ENCODE results near the gene RECQL5.
"Not testable (repeated sequence)": the region's sequence is repeated elsewhere in the genome, so short reads cannot be mapped to it uniquely, and the experiment has no call there.

RECQL5 gene

GRCh38 chr17:75641343-75641742 is 25.6 kb downstream of the RECQL5 start:
- Histone ChIP-seq H3K9me3 (ENCODE audit: control insufficient read depth, low read length) (no peaks in the 10 kb centered on the region), H3K4me3 (ENCODE audit: extremely low read depth, insufficient read depth, low read length, poor library complexity, severe bottlenecking) (no peak overlapping the region), H3K4me1 (ENCODE audit: control insufficient read depth, insufficient read depth, low read length, poor library complexity, severe bottlenecking) (peaks cover 14% of the 10 kb centered on the region), H3K36me3 (ENCODE audit: control insufficient read depth, insufficient read depth, low read length) (peaks cover 34% of the 10 kb centered on the region), H3K27ac (ENCODE audit: low read depth, low read length, severe bottlenecking) (no peak overlapping the region)
- WGBS, 2 experiments (ENCODE audit: insufficient coverage in 2 of 2), result 91 to 94% methylated on average over 7 to 9 of the region's 9 CpGs

- 91 to 94% methylated on average over 7 to 11 of the region's 13 CpGs for WGBS, 2 experiments (ENCODE audit: insufficient coverage in 2 of 2)
- H3K4me3 ChIP-seq (ENCODE audit: extremely low read depth, insufficient read depth, low read length, poor library complexity, severe bottlenecking), result no peak overlapping the region
- H3K4me1 ChIP-seq (ENCODE audit: control insufficient read depth, insufficient read depth, low read length, poor library complexity, severe bottlenecking), result peaks cover 8% of the 10 kb centered on the region
- peaks cover 34% of the 10 kb centered on the region for H3K36me3 ChIP-seq (ENCODE audit: control insufficient read depth, insufficient read depth, low read length)
- H3K9me3 ChIP-seq (ENCODE audit: control insufficient read depth, low read length), result no peaks in the 10 kb centered on the region
- no peak overlapping the region for H3K27ac ChIP-seq (ENCODE audit: low read depth, low read length, severe bottlenecking)
These were observed 26.3 kb downstream of the RECQL5 start for GRCh38 chr17:75640556-75641119.

GRCh38 chr17:75639771-75640555 is 27.0 kb downstream of the RECQL5 start:
- no peaks in the 10 kb centered on the region for H3K9me3 ChIP-seq (ENCODE audit: control insufficient read depth, low read length)
- H3K4me1 ChIP-seq (ENCODE audit: control insufficient read depth, insufficient read depth, low read length, poor library complexity, severe bottlenecking), result peaks cover under 1% of the 10 kb centered on the region
- peaks cover 31% of the 10 kb centered on the region for H3K36me3 ChIP-seq (ENCODE audit: control insufficient read depth, insufficient read depth, low read length)
- H3K4me3 ChIP-seq (ENCODE audit: extremely low read depth, insufficient read depth, low read length, poor library complexity, severe bottlenecking), result no peak overlapping the region
- no peak overlapping the region for H3K27ac ChIP-seq (ENCODE audit: low read depth, low read length, severe bottlenecking)
- WGBS, 2 experiments (ENCODE audit: insufficient coverage in 2 of 2), result 96 to 98% methylated on average over 27 of the region's 30 CpGs

GRCh38 chr17:75639327-75639726 is 27.6 kb downstream of the RECQL5 start:
- no peaks in the 10 kb centered on the region for H3K9me3 ChIP-seq (ENCODE audit: control insufficient read depth, low read length)
- H3K36me3 ChIP-seq (ENCODE audit: control insufficient read depth, insufficient read depth, low read length), result peaks cover 29% of the 10 kb centered on the region
- H3K4me3 ChIP-seq (ENCODE audit: extremely low read depth, insufficient read depth, low read length, poor library complexity, severe bottlenecking), result no peak overlapping the region
- WGBS, 2 experiments (ENCODE audit: insufficient coverage in 2 of 2), result 89% methylated on average over 3 of the region's 3 CpGs; no CpG with 5 or more reads in 1 of the 2 experiments
- H3K4me1 ChIP-seq (ENCODE audit: control insufficient read depth, insufficient read depth, low read length, poor library complexity, severe bottlenecking), result peaks cover 2% of the 10 kb centered on the region
- H3K27ac ChIP-seq (ENCODE audit: low read depth, low read length, severe bottlenecking), result no peak overlapping the region

GRCh38 chr17:75638893-75639292 is 28.1 kb downstream of the RECQL5 start:
- 97 to 99% methylated on average over 12 to 13 of the region's 13 CpGs for WGBS, 2 experiments (ENCODE audit: insufficient coverage in 2 of 2)
- Histone ChIP-seq H3K9me3 (ENCODE audit: control insufficient read depth, low read length) (no peaks in the 10 kb centered on the region), H3K4me3 (ENCODE audit: extremely low read depth, insufficient read depth, low read length, poor library complexity, severe bottlenecking) (no peak overlapping the region), H3K4me1 (ENCODE audit: control insufficient read depth, insufficient read depth, low read length, poor library complexity, severe bottlenecking) (peaks cover 6% of the 10 kb centered on the region), H3K27ac (ENCODE audit: low read depth, low read length, severe bottlenecking) (no peak overlapping the region), H3K36me3 (ENCODE audit: control insufficient read depth, insufficient read depth, low read length) (peaks cover 29% of the 10 kb centered on the region)

DNA sequence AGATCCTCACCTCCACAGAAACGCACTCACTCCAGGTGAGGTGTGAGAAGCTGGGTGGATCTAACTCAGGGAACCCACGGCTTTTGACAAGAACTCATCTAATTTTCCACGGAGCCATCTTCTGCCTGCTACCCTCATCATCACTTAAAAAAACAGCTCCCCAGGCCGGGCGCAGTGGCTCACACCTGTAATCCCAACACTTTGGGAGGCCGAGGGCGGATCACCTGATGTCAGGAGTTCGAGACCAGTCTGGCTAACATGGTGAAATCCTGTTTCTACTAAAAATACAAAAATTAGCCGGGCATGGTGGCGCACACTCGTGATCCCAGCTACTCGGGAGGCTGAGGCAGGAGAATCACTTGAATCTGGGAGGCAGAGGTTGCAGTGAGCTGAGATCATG is 28.9 kb downstream of the RECQL5 start:
- Histone ChIP-seq H3K36me3 (ENCODE audit: control insufficient read depth, insufficient read depth, low read length) (peaks cover 25% of the 10 kb centered on the region), H3K4me1 (ENCODE audit: control insufficient read depth, insufficient read depth, low read length, poor library complexity, severe bottlenecking) (peaks cover 15% of the 10 kb centered on the region)
- not testable (repeated sequence) for H3K4me3 ChIP-seq (ENCODE audit: extremely low read depth, insufficient read depth, low read length, poor library complexity, severe bottlenecking); H3K9me3 ChIP-seq (ENCODE audit: control insufficient read depth, low read length); H3K27ac ChIP-seq (ENCODE audit: low read depth, low read length, severe bottlenecking)
- WGBS, 2 experiments (ENCODE audit: insufficient coverage in 2 of 2), result 76 to 94% methylated on average over 9 of the region's 12 CpGs

GRCh38 chr17:75637551-75637950 is 29.4 kb downstream of the RECQL5 start:
- Histone ChIP-seq H3K27ac (ENCODE audit: low read depth, low read length, severe bottlenecking) (no peak overlapping the region), H3K4me1 (ENCODE audit: control insufficient read depth, insufficient read depth, low read length, poor library complexity, severe bottlenecking) (peaks cover 16% of the 10 kb centered on the region), H3K4me3 (ENCODE audit: extremely low read depth, insufficient read depth, low read length, poor library complexity, severe bottlenecking) (no peak overlapping the region), H3K9me3 (ENCODE audit: control insufficient read depth, low read length) (no peaks in the 10 kb centered on the region), H3K36me3 (ENCODE audit: control insufficient read depth, insufficient read depth, low read length) (peaks cover 25% of the 10 kb centered on the region)
- 92 to 98% methylated on average over 6 of the region's 7 CpGs for WGBS, 2 experiments (ENCODE audit: insufficient coverage in 2 of 2)

GRCh38 chr17:75637143-75637538 is 29.8 kb downstream of the RECQL5 start:
- H3K4me3 ChIP-seq (ENCODE audit: extremely low read depth, insufficient read depth, low read length, poor library complexity, severe bottlenecking), result no peak overlapping the region
- H3K4me1 ChIP-seq (ENCODE audit: control insufficient read depth, insufficient read depth, low read length, poor library complexity, severe bottlenecking), result peaks cover 16% of the 10 kb centered on the region
- H3K9me3 ChIP-seq (ENCODE audit: control insufficient read depth, low read length), result no peaks in the 10 kb centered on the region
- no peak overlapping the region for H3K27ac ChIP-seq (ENCODE audit: low read depth, low read length, severe bottlenecking)
- H3K36me3 ChIP-seq (ENCODE audit: control insufficient read depth, insufficient read depth, low read length), result peaks cover 22% of the 10 kb centered on the region
- WGBS, 2 experiments (ENCODE audit: insufficient coverage in 2 of 2), result 93 to 94% methylated on average over 13 of the region's 13 CpGs

DNA sequence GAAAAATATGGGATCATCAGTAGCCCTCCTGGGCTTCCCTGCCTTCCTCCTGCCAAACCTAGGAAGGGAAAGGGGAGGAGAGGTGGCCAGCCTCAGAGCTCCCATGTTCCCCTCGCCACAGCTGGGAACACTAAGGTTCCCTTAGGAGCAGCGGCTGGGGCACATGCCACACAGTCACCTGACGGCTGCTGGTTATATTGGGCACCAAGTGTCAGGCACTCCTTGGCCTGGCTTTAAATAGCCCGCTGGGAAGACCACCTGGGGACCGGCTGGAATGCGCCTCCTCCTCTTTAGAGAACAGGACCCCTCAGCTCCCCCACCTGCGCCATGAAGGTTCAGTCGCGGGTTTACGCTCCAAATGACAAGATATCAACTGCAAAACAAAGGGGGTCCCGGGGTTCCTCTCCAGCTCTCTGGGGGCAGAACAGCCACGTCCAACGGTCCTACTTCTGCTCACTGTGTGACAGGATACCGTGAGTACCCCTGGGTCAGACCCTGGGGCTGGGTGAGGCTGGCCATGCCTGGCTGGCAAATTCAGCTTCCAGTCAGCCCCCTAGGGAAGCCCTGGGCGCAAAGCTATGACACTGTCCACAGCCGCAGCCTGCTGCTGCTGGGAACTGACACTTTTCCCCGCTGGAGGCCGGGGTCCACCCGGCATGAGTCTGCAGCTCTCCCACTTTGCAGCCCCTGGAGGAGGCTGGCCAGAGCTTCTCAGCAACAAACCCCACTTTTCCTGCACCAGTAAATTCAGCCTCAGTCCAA is 30.4 kb downstream of the RECQL5 start:
- 92 to 95% methylated on average over 15 to 19 of the region's 19 CpGs for WGBS, 2 experiments (ENCODE audit: insufficient coverage in 2 of 2)

DNA sequence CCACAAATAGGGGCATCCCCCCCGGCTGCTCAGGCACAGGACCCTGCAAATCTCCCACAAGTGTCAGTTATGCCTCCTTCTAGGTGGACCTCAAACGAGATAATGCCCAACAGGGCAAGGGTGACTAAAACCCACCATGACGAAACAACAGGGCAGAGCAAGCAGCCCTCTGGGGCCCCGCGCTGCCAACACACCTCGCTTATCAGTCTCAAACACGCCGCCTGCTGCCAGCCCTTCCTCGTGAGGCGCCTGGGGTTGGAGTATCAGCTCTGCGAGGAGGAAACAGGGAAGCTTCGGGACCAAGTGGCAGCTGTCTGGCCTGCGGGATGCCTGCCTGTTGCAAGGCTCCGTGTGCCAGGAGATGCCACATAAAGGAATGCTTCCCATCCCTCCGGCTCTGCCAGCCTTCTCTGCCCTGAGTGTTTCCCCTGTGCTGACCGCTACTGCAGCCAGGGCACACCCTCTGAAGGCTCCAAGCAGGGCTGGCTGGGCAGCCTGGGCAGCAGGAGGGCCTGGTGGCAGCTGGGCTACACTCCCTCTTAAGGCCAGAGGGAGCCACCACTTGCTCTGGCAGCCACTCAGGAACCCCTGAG is 31.2 kb downstream of the RECQL5 start:
- no peak overlapping the region for H3K27ac ChIP-seq (ENCODE audit: low read depth, low read length, severe bottlenecking)
- WGBS, 2 experiments (ENCODE audit: insufficient coverage in 2 of 2), result 92 to 95% methylated on average over 14 to 16 of the region's 16 CpGs
- H3K4me1 ChIP-seq (ENCODE audit: control insufficient read depth, insufficient read depth, low read length, poor library complexity, severe bottlenecking), result peaks cover 16% of the 10 kb centered on the region
- H3K36me3 ChIP-seq (ENCODE audit: control insufficient read depth, insufficient read depth, low read length), result peaks cover 23% of the 10 kb centered on the region
- no peaks in the 10 kb centered on the region for H3K9me3 ChIP-seq (ENCODE audit: control insufficient read depth, low read length)
- H3K4me3 ChIP-seq (ENCODE audit: extremely low read depth, insufficient read depth, low read length, poor library complexity, severe bottlenecking), result no peak overlapping the region

More for the DNA sequence above, 30.4 kb downstream of the RECQL5 start:
- Histone ChIP-seq H3K36me3 (ENCODE audit: control insufficient read depth, insufficient read depth, low read length) (peaks cover 20% of the 10 kb centered on the region), H3K4me1 (ENCODE audit: control insufficient read depth, insufficient read depth, low read length, poor library complexity, severe bottlenecking) (peaks cover 16% of the 10 kb centered on the region), H3K9me3 (ENCODE audit: control insufficient read depth, low read length) (no peaks in the 10 kb centered on the region), H3K27ac (ENCODE audit: low read depth, low read length, severe bottlenecking) (no peak overlapping the region), H3K4me3 (ENCODE audit: extremely low read depth, insufficient read depth, low read length, poor library complexity, severe bottlenecking) (no peak overlapping the region)
